Stimulated activated CD8-positive, alpha-beta memory T cell treated with anti-CD3 and anti-CD28 coated beads, Interleukin-4, amount 100 ng/mL, for 1 hour (primary cell): ENCODE measurements around the gene DCXR.

ENCODE experiments used
- DNase-seq, 2 donors: peaks; one replicate each; pipeline ENCODE4 v3.0.0-alpha.2; 2020; ENCODE audit warnings: low read depth in 2 of 2, low spot score in 1 of 2

The DCXR gene

DNA sequence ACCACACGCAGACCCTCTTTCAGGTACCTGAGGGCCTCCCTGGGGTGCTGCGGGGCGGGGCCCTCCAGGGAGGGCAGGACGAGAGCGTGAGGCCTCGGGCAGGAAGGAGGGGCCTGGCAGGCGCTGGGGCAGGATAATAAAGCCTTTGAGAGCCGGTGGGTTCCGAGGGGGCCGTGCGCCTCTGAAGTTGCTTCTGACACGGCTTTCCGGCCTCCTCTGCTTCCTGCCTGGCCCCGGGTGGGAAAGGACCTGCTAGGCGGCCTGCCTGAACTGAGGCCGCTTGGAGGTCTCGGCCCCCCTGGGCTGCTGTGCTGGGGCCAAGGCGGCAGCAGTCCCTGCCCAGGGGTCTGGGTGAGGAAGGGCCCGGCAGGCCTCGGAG is 25.2 kb downstream of the DCXR start:
- DNase-seq = no peak

DNA sequence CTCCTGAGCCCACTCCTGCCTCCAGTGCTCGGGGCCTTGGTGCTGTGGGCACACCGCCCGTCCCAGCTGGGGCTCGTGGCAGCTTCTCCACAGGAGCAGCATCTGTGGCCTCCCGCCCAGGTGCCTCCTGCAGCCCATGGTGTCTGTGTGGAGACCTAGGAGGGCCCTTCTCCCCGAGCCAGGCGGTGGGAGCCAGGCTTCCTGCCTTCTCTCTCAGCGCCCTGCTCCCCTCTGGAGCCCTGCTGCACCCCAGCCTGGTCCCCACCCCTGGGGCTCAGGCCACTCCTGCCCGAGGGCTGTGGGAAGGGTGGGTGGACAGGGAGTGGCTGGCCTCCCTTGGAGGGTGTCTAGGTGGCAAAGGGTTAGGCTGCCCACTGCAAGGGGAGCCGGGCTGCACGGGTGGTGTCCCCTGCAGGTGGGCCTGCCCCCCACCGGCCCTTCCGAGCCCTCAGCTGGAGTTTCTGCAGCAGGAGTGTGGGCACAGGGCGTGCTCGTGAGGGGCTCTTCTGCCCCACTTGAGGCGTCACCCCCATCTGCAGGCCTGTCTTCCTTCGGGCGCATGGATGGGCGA is 25.8 kb downstream of the DCXR start:
- DNase-seq = no peak

DNA sequence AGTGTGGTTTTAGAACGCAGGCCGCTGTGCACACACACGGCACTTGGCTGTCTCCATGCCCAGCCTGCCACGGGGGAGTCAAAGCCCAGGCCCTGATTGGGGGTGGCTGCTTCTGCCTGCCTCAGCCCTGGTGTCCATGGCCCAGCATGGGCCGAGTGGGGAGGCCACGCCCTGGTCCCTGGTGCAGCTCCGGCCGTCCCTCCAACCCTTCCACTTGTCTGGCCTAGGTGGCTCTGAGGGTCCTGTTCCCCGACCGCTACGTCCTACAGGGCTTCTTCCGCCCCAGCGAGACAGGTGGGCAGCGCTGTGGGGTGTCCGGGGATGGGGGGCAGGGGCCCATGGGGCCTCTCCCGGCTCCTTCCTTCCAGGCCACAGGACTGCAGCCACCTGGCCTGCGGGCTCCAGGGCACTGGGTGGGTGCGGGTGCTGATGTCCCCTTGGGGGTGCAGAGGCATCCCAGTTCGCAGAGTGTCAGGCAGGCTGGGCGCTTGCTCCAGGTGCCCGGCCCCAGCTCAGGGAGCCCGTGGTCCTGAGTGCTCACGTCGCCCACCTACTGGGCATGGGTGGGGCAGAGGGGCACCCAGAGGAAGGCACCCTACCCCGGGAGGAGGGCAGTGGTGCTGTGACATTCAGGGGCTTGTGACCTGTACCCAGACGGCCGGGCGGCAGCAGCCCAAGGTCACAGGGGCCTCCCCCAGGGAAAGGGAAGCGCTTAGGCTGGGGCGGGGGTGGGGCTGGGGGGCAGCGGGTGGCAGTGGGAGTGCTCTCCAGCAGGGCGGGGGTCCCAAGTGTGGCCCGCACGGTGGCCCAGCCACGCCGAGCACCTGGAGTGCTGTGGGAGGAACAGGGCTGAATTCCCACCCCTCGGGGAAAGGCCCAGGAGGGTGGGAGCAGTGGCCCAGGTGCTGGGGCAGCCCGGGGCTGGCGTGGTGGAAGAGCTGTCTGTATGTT is 26.6 kb downstream of the DCXR start:
- no peak for DNase-seq

DNA sequence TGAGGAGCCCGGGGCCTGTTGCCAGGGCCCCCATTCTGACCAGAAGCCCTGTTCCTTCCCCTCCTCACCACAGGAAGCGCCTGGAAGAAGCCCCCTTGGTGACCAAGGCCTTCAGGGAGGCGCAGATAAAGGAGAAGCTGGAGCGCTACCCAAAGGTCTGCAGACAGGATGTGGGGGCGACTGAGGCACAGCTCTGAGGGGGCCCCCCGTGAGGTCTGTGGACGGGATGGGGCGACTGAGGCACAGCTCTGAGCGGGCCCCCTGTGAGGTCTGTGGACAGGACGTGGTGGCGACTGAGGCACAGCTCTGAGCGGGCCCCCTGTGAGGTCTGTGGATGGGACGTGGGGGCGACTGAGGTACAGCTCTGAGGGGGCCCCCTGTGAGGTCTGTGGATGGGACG is 28.1 kb downstream of the DCXR start:
- DNase-seq = no peak

DNA sequence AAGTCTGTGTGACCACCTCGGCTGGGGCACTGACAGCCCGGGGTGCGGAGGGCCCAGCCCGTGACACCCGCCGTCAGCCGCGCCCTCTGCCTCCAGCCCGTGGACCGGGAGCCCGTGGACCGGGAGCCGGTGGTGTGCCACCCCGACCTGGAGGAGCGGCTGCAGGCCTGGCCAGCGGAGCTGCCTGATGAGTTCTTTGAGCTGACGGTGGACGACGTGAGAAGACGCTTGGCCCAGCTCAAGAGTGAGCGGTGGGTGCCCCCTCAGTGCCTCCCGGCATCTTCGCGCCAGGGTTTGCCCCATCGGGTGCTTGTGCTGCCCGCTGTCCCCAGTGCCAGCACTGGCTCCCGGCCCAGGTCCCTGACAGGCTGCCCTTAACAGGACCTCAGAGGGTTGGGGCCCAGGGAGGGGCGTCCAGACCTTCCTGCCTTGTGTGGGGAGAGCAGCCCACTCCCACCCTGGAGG is 28.5 kb downstream of the DCXR start:
- DNase-seq = no peak

DNA sequence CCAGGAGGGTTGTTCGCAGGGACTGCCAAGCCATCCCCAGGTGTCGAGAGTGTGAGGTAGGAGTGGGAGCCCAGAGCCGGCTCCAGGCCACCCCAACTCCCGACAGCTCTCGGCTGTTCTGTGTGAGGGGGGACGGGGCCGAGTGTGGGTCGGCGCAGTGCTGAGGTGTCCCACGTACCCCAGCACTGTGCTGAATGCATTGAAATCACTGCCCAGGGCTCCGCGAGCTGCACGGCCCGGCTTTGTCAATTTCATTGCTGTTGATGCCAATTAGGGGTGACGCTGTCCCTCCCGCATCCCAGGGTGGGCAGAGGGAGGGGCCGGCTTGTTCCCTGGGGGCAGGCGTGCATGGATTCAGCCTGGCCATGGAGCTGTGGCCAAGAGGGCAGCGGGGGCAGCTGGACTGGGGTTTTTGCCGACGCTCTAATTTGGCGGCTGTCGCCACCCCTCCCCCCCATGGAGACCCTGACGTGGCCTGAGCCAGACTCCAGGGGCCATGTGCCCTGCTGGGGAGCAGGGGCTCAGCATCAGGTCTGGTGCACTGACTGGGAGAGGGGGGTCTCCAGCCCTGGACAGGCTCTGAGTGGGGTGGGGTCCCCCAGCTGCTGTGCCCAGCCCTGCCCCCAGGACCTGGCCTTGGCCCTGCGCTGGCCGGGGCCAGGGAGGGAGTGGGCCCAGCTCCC is 29.1 kb downstream of the DCXR start:
- DNase-seq = no peak

DNA sequence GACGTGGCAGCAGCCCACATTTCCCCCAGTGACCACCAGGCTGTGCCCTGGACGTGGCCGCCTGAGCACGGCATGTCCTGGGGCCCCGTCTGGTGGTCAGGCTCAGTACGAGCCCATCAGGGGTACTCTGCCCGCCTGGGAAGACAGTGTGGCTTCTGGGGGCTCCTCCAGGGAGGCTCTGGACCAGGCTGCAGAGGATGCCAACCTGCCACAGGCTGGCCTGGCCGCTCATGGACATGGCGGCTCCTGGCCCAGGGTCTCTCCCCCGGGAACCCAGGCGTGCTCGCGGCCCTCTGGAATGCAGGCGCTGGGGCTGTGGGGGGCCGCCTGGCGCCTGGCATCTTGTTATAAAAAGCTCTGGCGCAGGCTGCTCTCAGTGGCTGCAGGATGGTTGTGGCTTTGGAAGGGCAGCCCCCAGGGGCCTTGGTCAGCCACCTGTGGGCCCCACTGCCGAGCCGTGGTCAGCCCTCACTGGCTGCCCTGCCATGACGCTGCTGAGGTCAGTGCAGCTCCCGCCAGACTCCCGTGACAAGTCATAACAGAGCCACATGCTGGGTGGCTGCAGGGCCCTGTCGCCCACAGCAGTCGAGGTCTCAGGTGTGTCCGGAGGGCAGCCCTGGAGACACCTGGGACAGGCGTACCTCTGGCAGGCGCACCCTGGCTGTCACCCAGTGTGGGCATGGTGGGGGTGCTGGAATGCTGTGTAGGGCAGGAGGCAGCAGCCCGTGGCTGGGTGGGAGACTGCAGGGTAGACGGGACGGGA is 29.8 kb downstream of the DCXR start:
- no peak for DNase-seq

DNA sequence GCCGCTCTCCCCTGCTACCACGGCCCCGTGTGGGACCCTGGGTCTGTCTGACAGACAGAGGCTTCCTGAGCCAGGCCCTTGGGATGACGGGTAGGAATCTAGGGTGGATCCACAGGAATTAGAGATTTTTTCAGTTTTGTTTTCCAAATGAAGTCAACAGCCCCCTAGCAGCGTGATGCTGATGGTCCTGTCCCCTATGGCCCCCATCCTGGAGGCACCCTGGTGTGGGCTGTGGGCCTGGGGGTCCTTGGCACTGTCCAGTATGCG is 30.3 kb downstream of the DCXR start:
- no peak for DNase-seq

DNA sequence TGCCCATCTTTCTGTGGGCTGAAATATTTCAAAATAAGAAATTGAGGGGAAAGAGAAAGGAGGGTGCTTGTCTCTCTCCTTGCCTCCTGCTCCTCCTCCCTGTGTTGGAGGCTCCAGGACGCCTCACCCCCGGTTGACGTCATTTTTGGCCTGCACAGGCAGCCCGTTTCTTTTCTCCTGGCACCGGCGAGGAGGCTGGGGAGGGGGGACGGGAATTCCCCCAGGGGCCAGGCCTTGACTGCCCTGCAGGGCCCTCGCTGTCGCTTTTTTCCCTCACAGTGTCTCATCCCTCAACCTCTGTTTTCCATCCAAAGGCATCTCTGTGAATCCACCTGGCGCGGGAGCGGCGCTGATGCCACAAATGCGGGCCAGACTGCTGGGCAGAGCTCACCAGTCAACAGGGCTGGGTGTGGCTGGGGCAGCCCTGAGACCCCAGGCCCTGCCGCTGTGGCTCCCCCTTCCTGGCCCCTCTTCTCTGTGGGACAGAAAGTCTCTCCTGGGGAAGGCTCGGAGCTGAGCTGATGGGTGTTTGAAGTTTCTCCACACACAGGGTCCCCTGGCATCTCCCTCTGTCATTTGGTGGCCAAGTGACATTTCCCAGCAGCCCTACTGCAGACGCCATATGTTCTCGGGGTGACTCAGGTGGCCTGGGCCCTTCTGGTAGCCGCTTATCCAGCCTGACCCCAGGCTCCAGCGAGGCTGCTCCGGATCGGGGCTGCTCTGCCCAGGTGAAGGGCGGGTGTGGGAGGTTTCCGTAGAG is 30.8 kb downstream of the DCXR start:
- no peak for DNase-seq

DNA sequence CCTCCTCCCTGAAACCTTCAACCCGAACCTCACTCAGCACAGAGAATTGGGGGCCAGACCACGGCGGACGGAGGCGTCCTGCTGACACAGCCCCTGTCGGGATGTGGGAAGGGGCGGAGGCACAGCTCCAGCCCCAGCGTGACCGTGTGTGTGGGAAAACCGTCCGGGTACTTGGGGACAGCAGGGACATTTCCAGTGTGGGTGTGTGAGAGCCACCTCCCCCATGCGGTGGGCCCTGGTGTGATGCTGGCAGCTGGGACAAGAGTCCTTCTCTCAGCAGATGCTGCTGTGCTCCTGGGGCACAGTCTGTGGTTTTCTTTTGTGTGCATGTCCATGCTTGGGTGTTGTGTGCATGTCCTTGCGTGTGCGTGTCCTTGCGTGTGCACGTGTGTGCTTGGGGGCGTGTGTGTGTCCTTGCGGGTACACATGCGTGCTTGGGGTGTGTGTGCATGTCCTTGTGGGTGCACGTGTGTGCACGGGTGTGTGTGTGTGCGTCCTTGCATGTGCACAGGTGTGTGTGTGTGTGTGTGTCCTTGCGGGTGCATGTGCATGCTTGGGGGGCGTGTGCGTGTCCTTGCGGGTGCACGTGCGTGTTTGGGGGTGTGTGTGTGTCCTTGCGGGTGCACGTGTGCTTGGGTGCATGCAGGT is 31.7 kb downstream of the DCXR start:
- DNase-seq = no peak

DNA sequence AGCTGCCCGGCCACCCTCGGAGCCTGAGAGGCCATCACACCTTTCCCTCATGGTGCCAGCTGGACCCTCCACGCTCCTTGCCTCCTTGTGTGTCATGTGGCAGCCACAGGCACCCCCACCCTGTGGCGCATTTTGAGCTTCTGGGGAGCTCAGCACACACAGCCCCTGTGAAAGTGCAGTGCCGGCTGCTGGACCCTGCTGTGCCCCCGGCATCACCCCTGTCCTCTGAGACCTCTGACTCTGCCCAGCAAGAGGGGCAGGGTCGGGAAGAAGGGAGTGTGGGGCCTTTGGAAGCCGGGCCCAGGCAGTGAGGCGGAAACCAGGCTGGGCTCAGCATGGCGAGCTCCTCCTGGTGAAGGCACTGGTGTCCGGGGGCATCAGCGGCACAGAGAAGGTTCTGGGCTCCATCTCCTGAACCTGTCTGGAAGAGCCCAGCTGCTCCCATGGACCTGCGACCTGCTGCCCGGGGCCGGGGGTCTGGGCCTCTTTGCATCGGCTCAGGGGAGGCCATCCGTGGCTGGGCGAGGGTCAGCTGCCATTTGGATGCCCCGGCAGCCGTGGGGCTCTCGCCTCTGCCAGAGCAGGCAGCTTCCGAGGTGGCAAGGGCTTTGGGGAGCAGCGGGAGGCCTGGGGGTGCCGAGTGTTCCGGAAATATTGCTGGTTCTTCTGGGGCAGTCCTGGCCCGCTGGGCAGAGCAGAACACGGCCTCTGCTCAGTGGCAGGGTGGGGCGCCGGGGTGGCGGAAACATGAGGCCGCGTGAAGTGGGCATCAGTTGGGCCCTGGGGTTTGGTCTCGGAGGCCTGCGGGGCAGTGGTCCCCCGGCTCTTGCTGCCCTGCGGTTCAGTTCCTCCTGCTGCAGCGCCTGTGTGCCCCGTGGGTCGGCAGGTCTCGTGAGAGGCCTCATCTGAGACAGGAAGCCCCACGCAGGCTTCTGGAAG is 32.7 kb downstream of the DCXR start:
- DNase-seq = no peak

DNA sequence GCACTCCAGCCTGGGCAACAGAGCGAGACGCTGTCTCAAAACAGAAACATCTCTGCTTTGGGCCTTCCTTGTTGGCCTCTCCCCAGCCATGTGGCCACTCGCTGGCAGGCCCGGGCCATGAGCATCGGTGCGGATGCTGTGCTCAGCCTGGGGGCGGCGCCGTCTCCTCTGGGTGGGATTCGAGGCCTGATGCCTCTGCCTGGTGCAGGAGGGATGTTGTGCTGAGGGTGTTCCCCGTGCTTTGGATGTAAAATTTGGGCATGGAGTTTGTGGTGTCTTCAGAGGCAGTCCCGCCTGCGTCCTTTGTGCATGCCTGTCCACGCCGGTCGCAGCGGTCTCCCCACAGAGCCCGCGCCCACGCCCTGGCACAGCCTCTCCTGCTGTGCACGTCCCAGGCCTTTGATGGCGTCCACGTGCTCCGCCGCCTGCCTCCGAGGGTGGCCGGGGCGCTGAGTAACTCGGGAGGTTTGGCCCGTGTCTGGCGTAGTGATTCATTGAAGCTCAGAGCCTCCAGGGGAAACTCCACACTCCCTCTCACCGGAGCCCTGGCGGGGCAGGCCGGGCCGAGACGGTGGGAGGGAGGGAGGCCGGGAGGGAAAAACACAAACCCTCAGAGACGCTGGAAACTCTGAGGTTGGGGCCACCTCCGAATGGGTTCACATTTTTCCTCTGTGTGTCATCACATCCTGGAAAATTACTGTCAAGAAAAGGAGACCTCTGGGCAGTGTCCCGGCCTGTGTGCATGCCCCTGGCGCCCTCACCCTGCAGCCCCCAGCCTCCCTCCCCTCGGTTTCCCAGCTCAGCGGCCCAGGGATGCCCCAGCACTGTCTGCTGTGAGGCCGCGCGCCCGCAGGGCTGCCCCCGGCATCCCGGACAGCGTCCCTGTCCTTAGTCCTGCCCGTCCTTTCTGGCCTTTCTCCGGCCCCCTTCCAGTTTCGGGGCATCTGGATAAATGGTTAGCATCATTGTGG is 33.8 kb downstream of the DCXR start:
- no peak for DNase-seq

DNA sequence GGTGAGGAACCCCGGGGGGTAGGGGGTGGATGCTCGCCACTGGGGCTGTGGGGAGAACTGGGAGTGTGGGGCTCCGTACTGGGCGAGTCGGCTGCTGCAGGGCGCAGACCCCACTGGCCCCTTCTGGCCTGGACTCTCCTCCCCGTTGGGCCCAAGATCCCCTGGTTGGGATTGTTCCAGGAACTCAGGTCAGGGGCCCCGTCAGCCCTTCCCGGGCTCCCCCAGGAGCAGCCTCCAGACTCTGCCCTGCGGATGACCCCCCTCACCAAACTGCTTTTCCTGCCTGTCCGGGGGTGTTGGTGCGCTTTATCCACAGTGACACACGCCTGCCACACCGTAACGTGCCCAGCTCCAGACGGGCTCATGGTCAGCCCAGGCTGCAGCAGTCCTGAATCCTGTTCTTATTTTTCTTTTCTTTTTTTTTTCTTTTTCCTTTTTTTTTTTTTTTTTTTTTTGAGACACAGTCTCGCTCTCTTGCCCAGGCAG is 35.9 kb downstream of the DCXR start:
- no peak for DNase-seq

DNA sequence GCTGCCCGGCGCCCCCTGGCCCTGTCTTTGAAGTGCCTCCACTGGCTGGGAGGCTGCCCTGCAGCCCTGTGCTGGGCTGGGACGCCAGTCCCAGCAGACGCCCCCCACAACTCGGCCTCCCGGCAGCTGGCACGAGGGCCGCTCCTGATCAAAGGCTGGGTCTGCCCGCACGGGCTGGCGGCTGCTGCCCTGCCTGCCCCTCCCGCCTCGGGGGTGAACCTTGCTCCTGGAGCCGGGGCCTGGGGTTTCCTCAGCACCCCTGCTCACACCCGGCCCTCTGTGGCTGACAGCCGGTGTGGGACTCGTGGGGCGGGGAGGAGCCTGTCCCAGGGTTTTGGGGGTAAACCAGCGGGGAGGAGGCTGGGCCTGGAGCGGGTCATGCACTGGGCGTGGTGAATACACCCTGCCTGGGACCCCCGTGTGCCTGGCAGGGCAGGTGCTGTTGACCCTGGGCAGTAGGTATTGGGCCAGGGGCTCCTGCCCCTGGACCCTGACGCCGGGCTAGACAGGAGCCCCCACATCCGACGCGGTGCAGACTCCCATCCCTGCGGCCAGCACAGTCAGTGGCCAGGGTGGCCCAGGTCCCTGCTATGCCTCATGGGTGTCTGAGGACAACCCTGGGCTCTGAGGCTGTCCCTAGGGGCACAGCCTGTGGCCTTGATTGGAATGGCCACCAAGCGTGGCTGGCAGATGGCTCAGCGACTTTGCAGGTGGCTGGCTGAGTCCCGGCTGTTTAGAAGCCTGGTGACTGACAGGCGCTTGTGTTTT is 36.5 kb downstream of the DCXR start:
- DNase-seq = no peak

DNA sequence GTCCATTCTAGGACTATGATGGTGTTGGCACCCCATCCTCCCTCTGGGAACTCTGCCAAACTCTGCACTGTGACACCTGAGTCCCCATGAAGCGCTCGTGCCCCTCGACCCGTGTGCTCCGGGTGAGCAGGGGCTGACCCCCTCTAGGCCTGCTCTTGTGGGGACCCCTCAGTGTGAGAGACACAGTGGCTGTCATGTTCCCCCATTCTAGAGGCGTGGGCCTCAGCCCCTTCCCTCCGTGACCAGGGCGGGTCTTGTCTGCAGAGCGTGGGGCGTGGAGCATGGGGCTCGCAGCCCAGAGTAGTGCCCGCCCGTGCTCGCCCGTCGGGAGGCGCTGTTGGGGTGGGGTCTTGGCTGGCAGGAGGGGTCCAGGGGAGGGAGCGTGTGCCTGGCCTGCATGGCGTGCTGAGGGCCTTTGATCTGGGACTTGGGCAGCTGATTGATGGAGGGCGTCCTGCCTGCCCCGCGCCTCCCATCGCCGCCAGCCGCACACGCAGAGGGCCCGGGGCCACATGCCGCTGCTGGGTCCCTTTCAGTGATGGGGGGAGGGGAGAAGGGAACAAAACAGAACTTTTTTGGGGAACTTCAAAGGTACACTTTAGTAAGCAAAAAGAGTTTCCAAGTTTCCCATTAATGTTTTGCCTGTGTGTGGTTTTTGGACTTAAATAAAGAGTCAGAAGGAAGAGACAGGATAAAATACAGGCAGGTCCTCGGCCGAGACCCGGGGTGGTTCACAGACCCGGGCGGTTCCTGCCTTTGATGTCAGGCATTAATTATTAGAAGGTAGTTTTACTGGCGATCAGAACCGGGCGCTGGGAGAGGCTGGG is 37.3 kb downstream of the DCXR start:
- DNase-seq = no peak

DNA sequence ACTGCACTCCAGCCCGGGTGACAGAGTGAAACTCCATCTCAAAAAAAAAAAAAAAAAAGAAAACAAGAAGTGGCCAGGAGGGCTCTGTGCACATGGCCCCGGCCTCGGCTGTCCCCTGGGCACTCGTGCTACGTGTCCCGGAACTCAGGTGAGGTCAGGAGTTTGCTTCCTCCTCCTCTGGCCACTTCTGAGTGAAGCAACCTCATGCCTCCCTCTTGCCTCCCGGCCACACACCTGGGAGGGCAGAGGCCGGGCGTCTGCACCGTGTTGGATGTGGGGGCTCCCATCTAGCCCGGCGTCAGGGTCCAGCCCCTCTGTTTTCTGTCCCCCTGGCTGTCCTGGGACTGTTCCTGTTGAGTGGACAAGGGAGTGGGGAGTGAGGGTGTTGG is 37.9 kb downstream of the DCXR start:
- DNase-seq = no peak
